Thyroid gland (tissue), 4 donors: Measurements from ENCODE around the gene UNCX. TPM values are rescaled to one million over a fixed set of nuclear protein-coding genes. Genes with fewer than 3 reads are reported as not detected.

Source experiments
- DNase-seq, 2 donors: peaks; one replicate each; pipeline ENCODE4 v3.0.0-alpha.2; 2019
- H3K27ac ChIP-seq, 3 donors: fragments of 200-600 bp; sonication (generic); 1 replicate in 2 of 3; 2 replicates in 1 of 3; pipeline ENCODE4 v1.5.1; 2016 to 2019; ENCODE audit warnings: mild to moderate bottlenecking in 1 of 3, moderate library complexity in 1 of 3
- H3K27me3 ChIP-seq: fragments of 200-600 bp; sonication (generic); one replicate; pipeline ENCODE4 v1.5.1; 2019
- H3K36me3 ChIP-seq, 2 donors: fragments of 200-600 bp; sonication (generic); one replicate each; pipeline ENCODE4 v1.5.1; 2016 to 2019
- H3K4me1 ChIP-seq, 2 donors: fragments of 200-600 bp; sonication (generic); one replicate each; pipeline ENCODE4 v1.5.1; 2017 to 2019
- H3K4me3 ChIP-seq, 3 donors: fragments of 200-600 bp; sonication (generic); replicated peaks in 1 of 3; 1 replicate in 2 of 3; 2 replicates in 1 of 3; pipeline ENCODE4 v1.5.1; 2016; ENCODE audit warnings: mild to moderate bottlenecking in 1 of 3
- H3K9me3 ChIP-seq: fragments of 200-600 bp; sonication (generic); one replicate; pipeline ENCODE4 v1.5.1; 2017
- POLR2A ChIP-seq, 2 donors: fragments of 450-650 bp; IDR thresholded peaks; one replicate each; pipeline ENCODE4 v1.6.1; 2017; ENCODE audit warnings: antibody characterized with exemption in 2 of 2, mild to moderate bottlenecking in 2 of 2, moderate library complexity in 1 of 2
- WGBS, 2 donors: methylation state at CpG; one replicate each; pipeline ENCODE4 v1.1.5; 2017; 5-methylcytosine and 5-hydroxymethylcytosine counted together
- intact Hi-C: fragments of 100-400 bp; cut with DNase I; formaldehyde crosslinking; loops from one replicate; pipeline ENCODE4 v1.15.1; 2023
- total RNA-seq, 4 donors: library from RNA; depleted of rRNA; stranded (reverse); fragments of >200 nt; gene quantifications; one replicate each; pipeline ENCODE4 v1.2.3, GENCODE V29; 2016
- TF ChIP-seq, protein P1 (sequence below), 6 experiments: fragments of 200-600 bp in 3 of 6; fragments of 450-650 bp in 3 of 6; sonication (generic) in 3 of 6; IDR thresholded peaks; one replicate each; pipeline ENCODE4 v1.5.1; 2016 to 2019; ENCODE audit warnings: antibody characterized with exemption in 6 of 6, mild to moderate bottlenecking in 2 of 6, inconsistent platforms in 1 of 6, moderate library complexity in 1 of 6

UNCX gene
- total RNA-seq, 4 donors from 2014 or later = not detected

DNA sequence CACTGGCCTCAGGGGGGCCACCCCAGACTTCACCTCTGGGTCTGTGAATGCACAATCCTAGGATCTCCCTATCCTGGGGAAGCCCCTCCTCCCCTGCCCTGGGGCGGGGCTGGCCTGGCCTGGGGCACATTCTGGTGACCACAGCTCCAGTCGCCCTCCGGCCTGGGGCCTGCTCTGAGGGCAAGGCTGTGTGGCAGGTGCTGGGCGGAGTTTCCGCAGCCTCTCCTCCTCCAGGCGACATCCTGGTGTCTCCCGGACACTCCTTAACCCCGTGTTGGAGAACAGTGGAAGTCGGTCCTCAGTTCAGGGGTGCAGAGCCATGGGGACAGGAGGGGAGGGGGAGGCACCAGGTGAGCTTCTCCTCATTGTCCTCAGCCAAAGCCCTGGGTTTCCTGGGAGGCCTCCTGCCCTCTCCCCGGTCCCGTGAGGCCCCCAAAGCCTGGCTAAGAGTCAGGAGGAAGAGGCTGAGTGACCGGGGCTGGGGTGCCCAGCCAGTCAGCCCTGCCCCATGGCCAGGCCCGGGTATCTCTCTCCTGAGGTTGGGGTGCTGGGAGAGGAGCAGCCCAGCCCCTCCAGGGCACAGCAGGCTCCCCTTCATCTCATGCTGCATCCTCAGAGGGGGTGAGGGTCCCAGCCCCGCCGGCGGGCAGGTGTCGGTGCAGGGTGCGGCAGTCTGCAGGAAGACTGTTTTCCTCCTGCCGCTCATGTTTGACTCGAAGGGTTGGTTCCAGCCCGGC lies 22.6 kb downstream of the UNCX start:
- H3K9me3 ChIP-seq = no peaks in the 10 kb centered on the region
- peaks cover 4% of the 10 kb centered on the region for H3K27me3 ChIP-seq
- no peak overlapping the region for H3K27ac ChIP-seq
- DNase-seq = no peak
- H3K4me1 ChIP-seq = no peaks in the 10 kb centered on the region
- intact Hi-C loops = no loop called here
- H3K36me3 ChIP-seq = no peaks in the 10 kb centered on the region
- no peak overlapping the region for H3K4me3 ChIP-seq
- WGBS, 2 donors = 21 to 41% methylated on average over 9 to 15 of the region's 21 CpGs
- no peak for TF ChIP-seq POLR2A (IDR thresholded peaks at IDR 0.05)
- TF ChIP-seq, protein P1, sequence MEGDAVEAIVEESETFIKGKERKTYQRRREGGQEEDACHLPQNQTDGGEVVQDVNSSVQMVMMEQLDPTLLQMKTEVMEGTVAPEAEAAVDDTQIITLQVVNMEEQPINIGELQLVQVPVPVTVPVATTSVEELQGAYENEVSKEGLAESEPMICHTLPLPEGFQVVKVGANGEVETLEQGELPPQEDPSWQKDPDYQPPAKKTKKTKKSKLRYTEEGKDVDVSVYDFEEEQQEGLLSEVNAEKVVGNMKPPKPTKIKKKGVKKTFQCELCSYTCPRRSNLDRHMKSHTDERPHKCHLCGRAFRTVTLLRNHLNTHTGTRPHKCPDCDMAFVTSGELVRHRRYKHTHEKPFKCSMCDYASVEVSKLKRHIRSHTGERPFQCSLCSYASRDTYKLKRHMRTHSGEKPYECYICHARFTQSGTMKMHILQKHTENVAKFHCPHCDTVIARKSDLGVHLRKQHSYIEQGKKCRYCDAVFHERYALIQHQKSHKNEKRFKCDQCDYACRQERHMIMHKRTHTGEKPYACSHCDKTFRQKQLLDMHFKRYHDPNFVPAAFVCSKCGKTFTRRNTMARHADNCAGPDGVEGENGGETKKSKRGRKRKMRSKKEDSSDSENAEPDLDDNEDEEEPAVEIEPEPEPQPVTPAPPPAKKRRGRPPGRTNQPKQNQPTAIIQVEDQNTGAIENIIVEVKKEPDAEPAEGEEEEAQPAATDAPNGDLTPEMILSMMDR (IDR thresholded peaks at IDR 0.05) = no peak

- Histone ChIP-seq H3K27ac (no peak overlapping the region), H3K27me3 (peaks cover 4% of the 10 kb centered on the region), H3K9me3 (no peaks in the 10 kb centered on the region), H3K36me3 (no peaks in the 10 kb centered on the region), H3K4me3 (no peak overlapping the region), H3K4me1 (no peaks in the 10 kb centered on the region)
- intact Hi-C loops = no loop called here
- 65 to 75% methylated on average over 25 to 26 of the region's 26 CpGs for WGBS, 2 donors
- no peak for DNase-seq
- TF ChIP-seq, protein P1 (IDR thresholded peaks at IDR 0.05) = no peak
- no peak for TF ChIP-seq POLR2A (IDR thresholded peaks at IDR 0.05)
Measured at GRCh38 chr7:1255817-1256340, 23.2 kb downstream of the UNCX start.

GRCh38 chr7:1256621-1257020 lies 23.9 kb downstream of the UNCX start:
- peaks cover 4% of the 10 kb centered on the region for H3K27me3 ChIP-seq
- no peak overlapping the region for H3K4me3 ChIP-seq
- H3K36me3 ChIP-seq = no peaks in the 10 kb centered on the region
- 82 to 94% methylated on average over 3 of the region's 11 CpGs for WGBS, 2 donors
- H3K4me1 ChIP-seq = no peaks in the 10 kb centered on the region
- DNase-seq = no peak
- TF ChIP-seq, protein P1 (IDR thresholded peaks at IDR 0.05) = no peak
- TF ChIP-seq POLR2A (IDR thresholded peaks at IDR 0.05) = no peak
- no peaks in the 10 kb centered on the region for H3K9me3 ChIP-seq
- intact Hi-C loops = no loop called here
- H3K27ac ChIP-seq = no peak overlapping the region

GRCh38 chr7:1257221-1257620 lies 24.5 kb downstream of the UNCX start:
- no peak for DNase-seq

DNA sequence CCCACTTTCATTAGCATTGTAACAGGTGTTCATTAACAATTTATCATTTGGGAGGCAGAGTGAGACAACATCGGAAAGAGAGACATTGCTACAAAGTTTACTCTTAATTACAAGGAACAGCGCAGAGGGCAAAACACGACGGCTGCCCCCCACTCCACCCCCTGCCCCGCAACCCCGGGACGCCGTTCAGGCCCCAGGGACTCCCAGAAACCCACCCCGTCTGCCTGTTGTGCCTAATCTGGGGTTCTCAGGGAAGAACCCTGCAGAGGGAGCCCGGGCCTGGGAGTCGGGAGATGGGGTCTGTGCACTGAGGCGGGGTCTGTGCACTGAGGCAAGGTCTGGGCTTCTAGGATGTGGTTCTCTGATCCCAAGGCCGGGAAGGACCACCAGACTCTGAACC lies 25.2 kb downstream of the UNCX start:
- Histone ChIP-seq H3K36me3 (no peaks in the 10 kb centered on the region), H3K9me3 (no peaks in the 10 kb centered on the region), H3K4me3 (no peak overlapping the region), H3K4me1 (no peaks in the 10 kb centered on the region), H3K27me3 (peaks cover 4% of the 10 kb centered on the region), H3K27ac (no peak overlapping the region)
- intact Hi-C loops = no loop called here
- WGBS, 2 donors = 65 to 72% methylated on average over 4 to 11 of the region's 13 CpGs
- no peak for TF ChIP-seq POLR2A (IDR thresholded peaks at IDR 0.05)
- TF ChIP-seq, protein P1 (IDR thresholded peaks at IDR 0.05) = no peak
- DNase-seq = no peak

More at GRCh38 chr7:1257221-1257620, 24.5 kb downstream of the UNCX start:
- Histone ChIP-seq H3K9me3 (no peaks in the 10 kb centered on the region), H3K4me1 (no peaks in the 10 kb centered on the region), H3K27ac (no peak overlapping the region), H3K4me3 (no peak overlapping the region), H3K36me3 (no peaks in the 10 kb centered on the region), H3K27me3 (peaks cover 4% of the 10 kb centered on the region)
- no peak for TF ChIP-seq POLR2A (IDR thresholded peaks at IDR 0.05)
- TF ChIP-seq, protein P1 (IDR thresholded peaks at IDR 0.05) = no peak
- WGBS, 2 donors = 57 to 70% methylated on average over 10 to 11 of the region's 12 CpGs
- intact Hi-C loops = no loop called here
